Osteocyte (in vitro differentiated cells): ENCODE measurements around the gene MYZAP. TPM values are rescaled to one million over a fixed set of nuclear protein-coding genes. Genes with fewer than 3 reads are reported as not detected.

Source experiments
- DNase-seq: peaks from one replicate; pipeline ENCODE4 v3.0.0; 2021; ENCODE audit warnings: mixed read lengths; ENCODE audit not compliant: unreplicated experiment; ENCODE audit errors: extremely low spot score
- H3K27ac Mint-ChIP-seq: one replicate; pipeline ENCODE4 v1.8.0; 2021; ENCODE audit warnings: mild to moderate bottlenecking, mixed read lengths; ENCODE audit not compliant: unreplicated experiment
- H3K27me3 Mint-ChIP-seq: one replicate; pipeline ENCODE4 v1.8.0; 2021; ENCODE audit warnings: mixed read lengths; ENCODE audit not compliant: unreplicated experiment
- H3K36me3 Mint-ChIP-seq: one replicate; pipeline ENCODE4 v1.8.0; 2021; ENCODE audit warnings: mixed read lengths; ENCODE audit not compliant: unreplicated experiment
- H3K4me1 Mint-ChIP-seq: one replicate; pipeline ENCODE4 v1.8.0; 2021; ENCODE audit warnings: mixed read lengths; ENCODE audit not compliant: unreplicated experiment
- H3K4me3 Mint-ChIP-seq: one replicate; pipeline ENCODE4 v1.8.0; 2021; ENCODE audit warnings: mild to moderate bottlenecking, moderate library complexity, mixed read lengths; ENCODE audit not compliant: unreplicated experiment
- H3K9me3 Mint-ChIP-seq: one replicate; pipeline ENCODE4 v1.8.0; 2021; ENCODE audit warnings: mixed read lengths; ENCODE audit not compliant: unreplicated experiment
- CTCF ChIP-seq: fragments of 200-600 bp; sonication (generic); IDR thresholded peaks from 2 replicates; pipeline ENCODE4 v1.5.0; 2021; ENCODE audit warnings: antibody characterized with exemption, mild to moderate bottlenecking, moderate library complexity
- total RNA-seq: library from RNA; stranded (reverse); gene quantifications from 2 replicates; pipeline ENCODE4 v1.2.1, GENCODE V29; 2021

The MYZAP gene
- total RNA-seq, 1 donor from 2014 or later = 1.4 TPM

DNA sequence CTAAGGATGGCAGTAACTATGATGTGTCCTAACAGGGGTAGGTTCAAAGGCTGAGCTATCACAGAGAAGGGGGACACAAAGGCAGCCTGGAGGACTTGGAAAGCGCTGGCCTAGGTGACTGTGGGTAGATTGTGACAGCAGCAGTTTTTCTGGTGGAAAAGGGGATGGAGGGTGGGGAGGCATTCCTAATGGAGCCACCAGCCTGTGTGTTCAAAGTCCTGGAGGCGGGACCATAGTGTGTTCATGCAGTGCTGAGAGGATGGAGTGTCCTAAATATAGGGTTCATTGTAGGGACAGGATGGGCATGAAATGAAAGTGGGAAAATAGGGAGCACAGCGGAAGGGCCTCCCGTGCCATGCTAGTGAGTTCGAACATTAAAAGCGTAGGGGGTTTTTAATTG is 63.3 kb downstream of the MYZAP start:
- Mint-ChIP-seq H3K36me3 (peaks cover 4% of the 10 kb centered on the region), H3K4me1 (peaks cover 14% of the 10 kb centered on the region), H3K4me3 (no peak overlapping the region), H3K9me3 (no peaks in the 10 kb centered on the region), H3K27ac (peak overlapping the region; percentile 35), H3K27me3 (peaks cover 37% of the 10 kb centered on the region)
- TF ChIP-seq CTCF = no peak
- no peak for DNase-seq

DNA sequence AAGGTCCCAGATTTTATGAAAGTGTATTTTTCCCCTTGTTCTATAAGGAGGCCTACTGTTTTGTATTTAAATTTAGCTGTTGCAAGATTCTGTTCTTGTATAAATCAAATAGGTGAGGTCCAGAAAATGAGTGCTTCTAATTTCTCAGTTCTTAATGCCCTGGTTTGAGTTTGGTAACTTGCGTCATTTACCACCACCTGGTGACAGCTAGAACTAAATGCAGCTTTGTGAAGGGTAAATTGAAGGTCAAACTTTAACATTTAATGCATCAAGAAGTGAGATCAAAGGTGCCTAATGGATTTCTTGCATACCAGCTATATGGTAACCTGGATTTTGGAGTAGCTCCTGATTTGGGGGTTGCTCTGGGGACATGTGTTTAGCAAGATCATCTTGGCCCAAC is 64.1 kb downstream of the MYZAP start:
- no peak overlapping the region for H3K27ac Mint-ChIP-seq
- no peak for DNase-seq
- peaks cover 4% of the 10 kb centered on the region for H3K36me3 Mint-ChIP-seq
- peaks cover 33% of the 10 kb centered on the region for H3K27me3 Mint-ChIP-seq
- no peak for TF ChIP-seq CTCF
- no peaks in the 10 kb centered on the region for H3K9me3 Mint-ChIP-seq
- no peak overlapping the region for H3K4me3 Mint-ChIP-seq
- peaks cover 14% of the 10 kb centered on the region for H3K4me1 Mint-ChIP-seq

- no peak for TF ChIP-seq CTCF
- Mint-ChIP-seq H3K27ac (no peak overlapping the region), H3K4me1 (peaks cover 14% of the 10 kb centered on the region), H3K9me3 (no peaks in the 10 kb centered on the region), H3K4me3 (no peak overlapping the region), H3K36me3 (peaks cover 4% of the 10 kb centered on the region), H3K27me3 (peaks cover 33% of the 10 kb centered on the region)
- DNase-seq = no peak
Measured at GRCh38 chr15:57656434-57656833, 64.7 kb downstream of the MYZAP start.

DNA sequence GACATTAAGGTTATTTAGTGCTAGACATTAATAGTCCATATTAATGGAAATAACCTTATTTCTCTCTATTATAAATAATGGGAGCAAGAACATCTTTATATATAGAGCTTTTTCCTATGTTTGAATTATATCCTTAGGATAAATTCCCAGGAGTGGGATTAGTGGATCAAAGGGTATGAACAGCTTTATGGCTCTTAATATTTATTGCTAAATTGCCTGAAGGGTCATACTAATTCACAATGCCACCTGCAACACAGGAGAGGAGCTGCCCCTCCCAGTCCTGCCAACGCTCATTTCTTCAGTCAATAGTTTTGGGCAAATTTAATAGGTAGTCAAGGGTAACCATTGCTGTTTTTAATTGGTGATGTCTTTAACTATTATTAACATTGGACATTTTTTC is 65.9 kb downstream of the MYZAP start:
- Mint-ChIP-seq H3K4me3 (no peak overlapping the region), H3K27ac (no peak overlapping the region), H3K9me3 (no peaks in the 10 kb centered on the region), H3K4me1 (peaks cover 14% of the 10 kb centered on the region), H3K27me3 (peaks cover 40% of the 10 kb centered on the region), H3K36me3 (peaks cover 4% of the 10 kb centered on the region)
- no peak for DNase-seq
- TF ChIP-seq CTCF = no peak

DNA sequence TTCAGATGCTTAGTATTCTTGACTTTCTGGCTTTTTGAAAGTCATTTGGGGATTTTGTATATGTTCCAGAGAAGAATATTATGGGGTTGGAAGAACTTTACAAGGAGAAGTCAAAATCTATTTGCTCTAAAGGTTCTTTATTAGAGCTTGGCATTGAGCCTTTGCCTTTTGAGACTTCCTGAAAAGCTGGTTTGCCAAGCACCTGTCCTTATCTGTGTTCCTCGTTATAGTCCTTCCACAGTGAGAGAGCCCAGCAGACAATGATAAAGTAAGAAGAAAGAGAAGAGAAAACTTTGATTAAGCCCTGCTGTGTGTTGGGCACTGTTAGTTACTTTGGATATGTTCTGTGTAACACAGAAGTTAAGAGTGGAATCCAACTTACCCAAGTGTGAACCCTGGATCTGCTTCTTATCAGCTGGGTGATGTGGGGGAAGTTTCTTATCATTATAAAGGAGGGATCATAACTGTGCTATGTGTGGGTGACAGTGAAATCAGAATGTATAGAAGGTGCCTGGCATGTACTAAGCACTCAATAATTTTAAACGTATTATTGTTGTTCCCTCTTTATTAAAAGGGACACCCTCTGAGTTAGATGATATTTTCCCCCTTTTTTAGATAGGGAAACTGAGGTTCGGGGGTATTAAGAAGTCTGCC is 70.5 kb downstream of the MYZAP start:
- peaks cover 7% of the 10 kb centered on the region for H3K4me1 Mint-ChIP-seq
- H3K27me3 Mint-ChIP-seq = peaks cover 27% of the 10 kb centered on the region
- no peaks in the 10 kb centered on the region for H3K9me3 Mint-ChIP-seq
- TF ChIP-seq CTCF = no peak
- no peak overlapping the region for H3K4me3 Mint-ChIP-seq
- DNase-seq = no peak
- H3K36me3 Mint-ChIP-seq = peaks cover 4% of the 10 kb centered on the region
- H3K27ac Mint-ChIP-seq = no peak overlapping the region
